Fibroblast of lung (primary cell): Measurements from ENCODE around the gene MFSD12. TPM values are rescaled to one million over a fixed set of nuclear protein-coding genes. Genes with fewer than 3 reads are reported as not detected.

Experiments
- DNase-seq, 2 donors: peaks; one replicate each; pipeline versions ENCODE4 v3.0.0 to v3.0.0-alpha.2; 2010; ENCODE audit warnings: low read depth in 2 of 2
- H2AFZ ChIP-seq: 2 replicates; pipeline ENCODE4 v1.5.1; 2012; ENCODE audit warnings: low read length, control low read depth, inconsistent platforms
- H3K27ac ChIP-seq: 2 replicates; pipeline ENCODE4 v1.5.1; 2011; ENCODE audit warnings: low read length, control low read depth; ENCODE audit not compliant: insufficient read depth
- H3K27me3 ChIP-seq: 2 replicates; pipeline ENCODE4 v1.5.1; 2011; ENCODE audit warnings: mild to moderate bottlenecking, low read length; ENCODE audit not compliant: control insufficient read depth, insufficient read depth
- H3K36me3 ChIP-seq: 2 replicates; pipeline ENCODE4 v1.5.1; 2011; ENCODE audit warnings: low read length; ENCODE audit not compliant: control insufficient read depth, insufficient read depth
- H3K4me1 ChIP-seq: 2 replicates; pipeline ENCODE4 v1.5.1; 2011; ENCODE audit warnings: low read length; ENCODE audit not compliant: control insufficient read depth, insufficient read depth; ENCODE audit errors: extremely low read depth
- H3K4me2 ChIP-seq: 2 replicates; pipeline ENCODE4 v1.5.1; 2011; ENCODE audit warnings: low read length, control low read depth; ENCODE audit not compliant: insufficient read depth; ENCODE audit errors: extremely low read depth
- H3K4me3 ChIP-seq, 4 experiments: fragments of 200-600 bp in 1 of 4; sonication (generic) in 1 of 4; replicated peaks in 1 of 4; 2 replicates each; pipeline ENCODE4 v1.5.1; 2011 to 2016; ENCODE audit warnings: low read length in 4 of 4, low read depth in 3 of 4, mild to moderate bottlenecking in 3 of 4, control low read depth in 2 of 4, inconsistent platforms in 1 of 4, mixed read lengths in 1 of 4; ENCODE audit not compliant: insufficient read depth in 1 of 4; ENCODE audit errors: control extremely low read depth in 1 of 4
- H3K79me2 ChIP-seq: 2 replicates; pipeline ENCODE4 v1.5.1; 2012; ENCODE audit warnings: mild to moderate bottlenecking, low read length, inconsistent platforms; ENCODE audit not compliant: control insufficient read depth, insufficient read depth
- H3K9ac ChIP-seq: 2 replicates; pipeline ENCODE4 v1.5.1; 2011; ENCODE audit warnings: mild to moderate bottlenecking, low read length, control low read depth; ENCODE audit not compliant: insufficient read depth
- H3K9me3 ChIP-seq: 2 replicates; pipeline ENCODE4 v1.5.1; 2012; ENCODE audit warnings: low read depth, low read length; ENCODE audit not compliant: control insufficient read depth, insufficient read depth
- H4K20me1 ChIP-seq: 2 replicates; pipeline ENCODE4 v1.5.1; 2011; ENCODE audit warnings: low read length; ENCODE audit not compliant: control insufficient read depth, insufficient read depth; ENCODE audit errors: extremely low read depth
- EZH2 ChIP-seq: IDR thresholded peaks from 2 replicates; pipeline ENCODE4 v1.5.1; 2012; ENCODE audit warnings: low read length, control low read depth, mild to moderate bottlenecking; ENCODE audit errors: missing control alignments
- polyA plus RNA-seq, 2 donors: library from polyadenylated mRNA; depleted of rRNA in 1 of 2; stranded (reverse) in 1 of 2; unstranded in 1 of 2; fragments of >200 nt; gene quantifications; 2 replicates each; pipeline ENCODE4 v1.2.1, GENCODE V29; 2011 to 2012; ENCODE audit warnings: missing spikeins in 1 of 2
- total RNA-seq: library from RNA; depleted of rRNA; stranded (reverse); fragments of >200 nt; gene quantifications from 2 replicates; pipeline ENCODE4 v1.2.1, GENCODE V29; 2014
- TF ChIP-seq, protein P1 (sequence below), 2 donors: IDR thresholded peaks in 1 of 2; conservative IDR thresholded peaks in 1 of 2; 1 replicate in 1 of 2; 2 replicates in 1 of 2; pipeline ENCODE4 v1.5.1; 2011 to 2012; ENCODE audit warnings: low read length in 2 of 2, control low read depth in 1 of 2, inconsistent platforms in 1 of 2, low read depth in 1 of 2, mild to moderate bottlenecking in 1 of 2

Gene MFSD12
- total and polyA plus RNA-seq, 2 donors (not counting 1 experiment from before 2014, with no cell fraction given), result 20.6 to 79.9 TPM

DNA sequence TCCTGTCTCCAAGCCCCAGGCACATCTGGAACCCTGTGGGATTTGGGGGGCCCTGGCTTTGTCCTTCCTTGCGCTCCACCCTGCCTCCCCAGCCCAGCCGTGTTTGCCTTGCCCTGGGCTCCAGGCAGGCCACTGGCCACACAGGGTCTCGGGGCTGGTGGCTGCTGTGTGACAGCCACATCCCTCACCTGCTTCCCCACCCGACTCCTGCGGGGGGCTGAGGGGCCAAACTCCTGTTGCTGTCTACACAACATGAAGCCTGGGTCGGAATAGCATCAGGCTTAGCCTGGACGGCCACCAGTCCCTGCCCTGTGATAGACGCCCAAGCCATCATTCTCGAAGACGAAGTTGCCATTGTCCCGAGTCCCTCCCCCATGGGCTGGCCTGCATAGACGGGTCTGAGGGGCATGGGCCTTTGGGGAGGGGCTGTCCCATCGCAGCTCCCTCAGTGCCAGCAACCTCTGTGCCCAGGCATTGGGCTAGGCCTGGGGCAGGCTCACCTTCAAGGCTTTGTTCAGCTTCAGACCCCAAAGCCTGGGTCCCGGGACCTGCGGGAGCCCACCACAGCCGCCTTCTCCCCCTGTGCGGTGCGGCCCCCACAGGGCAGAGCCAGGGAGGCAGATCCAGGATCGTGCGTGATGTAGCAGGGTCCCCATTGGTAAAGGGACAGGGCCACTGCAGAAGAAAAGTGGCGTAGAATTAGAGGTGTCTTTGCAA is 33.9 kb downstream of the MFSD12 start:
- no peak for DNase-seq
- Histone ChIP-seq H3K4me1 (no peaks in the 10 kb centered on the region), H3K9ac (no peak overlapping the region), H3K9me3 (no peaks in the 10 kb centered on the region), H4K20me1 (no peaks in the 10 kb centered on the region), H3K4me2 (no peak overlapping the region), H3K4me3 (no peak overlapping the region), H3K36me3 (peaks cover 37% of the 10 kb centered on the region), H3K79me2 (peaks cover 40% of the 10 kb centered on the region), H3K27me3 (no peaks in the 10 kb centered on the region), H2AFZ (no peak overlapping the region), H3K27ac (no peak overlapping the region)
- TF ChIP-seq, protein P1, sequence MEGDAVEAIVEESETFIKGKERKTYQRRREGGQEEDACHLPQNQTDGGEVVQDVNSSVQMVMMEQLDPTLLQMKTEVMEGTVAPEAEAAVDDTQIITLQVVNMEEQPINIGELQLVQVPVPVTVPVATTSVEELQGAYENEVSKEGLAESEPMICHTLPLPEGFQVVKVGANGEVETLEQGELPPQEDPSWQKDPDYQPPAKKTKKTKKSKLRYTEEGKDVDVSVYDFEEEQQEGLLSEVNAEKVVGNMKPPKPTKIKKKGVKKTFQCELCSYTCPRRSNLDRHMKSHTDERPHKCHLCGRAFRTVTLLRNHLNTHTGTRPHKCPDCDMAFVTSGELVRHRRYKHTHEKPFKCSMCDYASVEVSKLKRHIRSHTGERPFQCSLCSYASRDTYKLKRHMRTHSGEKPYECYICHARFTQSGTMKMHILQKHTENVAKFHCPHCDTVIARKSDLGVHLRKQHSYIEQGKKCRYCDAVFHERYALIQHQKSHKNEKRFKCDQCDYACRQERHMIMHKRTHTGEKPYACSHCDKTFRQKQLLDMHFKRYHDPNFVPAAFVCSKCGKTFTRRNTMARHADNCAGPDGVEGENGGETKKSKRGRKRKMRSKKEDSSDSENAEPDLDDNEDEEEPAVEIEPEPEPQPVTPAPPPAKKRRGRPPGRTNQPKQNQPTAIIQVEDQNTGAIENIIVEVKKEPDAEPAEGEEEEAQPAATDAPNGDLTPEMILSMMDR (conservative IDR thresholded peaks at IDR 0.05 in 1 of 2, IDR thresholded peaks at IDR 0.05 in 1 of 2; ENCODE audit: low read depth in 1 of 2, low read length in 2 of 2), result no peak
- no peak for TF ChIP-seq EZH2

DNA sequence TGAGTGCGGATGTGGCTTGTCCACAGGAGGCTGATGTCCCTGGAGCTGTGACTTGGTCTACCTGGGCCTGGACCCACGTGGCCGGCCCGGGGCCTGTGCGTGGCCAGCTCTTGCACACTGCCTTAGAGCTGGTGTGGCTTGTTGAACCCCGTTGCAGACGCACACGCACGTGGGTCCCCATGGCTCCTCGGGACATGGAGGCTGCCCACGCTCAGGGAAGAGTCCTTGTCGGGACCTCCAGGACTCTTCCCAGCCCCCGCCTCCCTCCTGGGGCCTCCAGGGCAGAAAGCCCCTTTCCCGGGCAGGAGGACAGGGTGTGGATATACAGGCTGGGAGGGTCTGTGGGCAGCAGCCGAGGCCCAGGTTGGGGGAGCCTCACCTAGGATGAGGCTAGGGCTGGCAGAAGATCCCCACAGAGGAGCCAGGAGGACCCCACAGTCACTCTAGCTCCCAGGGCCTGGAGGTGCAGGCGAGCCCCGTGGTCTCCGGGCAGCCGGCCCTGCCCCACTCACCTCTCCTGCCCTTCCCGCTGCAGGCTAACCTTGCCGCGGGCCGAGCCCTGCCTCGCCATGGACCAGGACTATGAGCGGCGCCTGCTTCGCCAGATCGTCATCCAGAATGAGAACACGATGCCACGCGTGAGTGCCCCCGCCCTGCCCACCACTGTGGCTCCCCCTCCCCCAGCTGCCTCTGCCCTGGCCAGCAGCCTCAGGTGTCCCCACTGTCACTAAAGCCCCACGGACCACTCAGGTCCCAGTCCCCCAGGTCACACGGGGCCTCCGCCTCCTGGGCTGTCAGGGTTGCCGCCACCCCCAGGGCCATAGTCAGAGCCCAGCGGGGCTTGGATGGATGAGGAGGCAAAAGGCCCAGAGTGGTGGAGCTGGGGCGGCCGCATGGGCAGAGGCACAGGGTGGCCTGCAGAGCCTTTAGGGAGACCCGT is 34.7 kb downstream of the MFSD12 start:
- Histone ChIP-seq H4K20me1 (no peaks in the 10 kb centered on the region), H3K27me3 (no peaks in the 10 kb centered on the region)

DNA sequence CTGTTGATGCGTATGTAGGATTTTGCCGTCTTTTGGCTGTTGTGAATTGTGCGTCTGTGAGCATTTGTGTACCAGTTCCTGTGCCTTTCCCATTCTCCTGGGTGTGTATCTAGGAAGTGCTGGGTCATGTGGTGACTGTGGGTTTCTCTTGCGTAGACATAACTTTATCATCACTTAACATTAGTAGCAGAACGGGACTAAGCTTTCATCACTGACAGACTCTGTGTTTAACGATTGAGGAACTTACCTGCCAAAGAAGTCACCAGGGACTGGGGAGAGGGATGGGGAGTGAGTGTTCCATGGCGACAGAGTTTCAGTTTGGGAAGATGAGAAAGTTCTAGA is 36.3 kb downstream of the MFSD12 start:
- H3K4me1 ChIP-seq, result peaks cover 6% of the 10 kb centered on the region
- no peak overlapping the region for H3K4me2 ChIP-seq
- TF ChIP-seq, protein P1 (conservative IDR thresholded peaks at IDR 0.05 in 1 of 2, IDR thresholded peaks at IDR 0.05 in 1 of 2; ENCODE audit: low read depth in 1 of 2, low read length in 2 of 2), result no peak
- TF ChIP-seq EZH2, result no peak
- H3K27ac ChIP-seq, result no peak overlapping the region
- no peaks in the 10 kb centered on the region for H3K27me3 ChIP-seq
- peaks cover 26% of the 10 kb centered on the region for H3K36me3 ChIP-seq
- no peak overlapping the region for H2AFZ ChIP-seq
- DNase-seq, result no peak
- H3K9ac ChIP-seq, result no peak overlapping the region
- no peaks in the 10 kb centered on the region for H4K20me1 ChIP-seq
- no peak overlapping the region for H3K4me3 ChIP-seq
- no peaks in the 10 kb centered on the region for H3K9me3 ChIP-seq
- peaks cover 56% of the 10 kb centered on the region for H3K79me2 ChIP-seq

More for the DNA sequence above, 34.7 kb downstream of the MFSD12 start:
- no peak for TF ChIP-seq EZH2
- TF ChIP-seq, protein P1 (conservative IDR thresholded peaks at IDR 0.05 in 1 of 2, IDR thresholded peaks at IDR 0.05 in 1 of 2; ENCODE audit: low read depth in 1 of 2, low read length in 2 of 2), result no peak
- no peak overlapping the region for H3K27ac ChIP-seq
- H2AFZ ChIP-seq, result no peak overlapping the region
- peaks cover 44% of the 10 kb centered on the region for H3K79me2 ChIP-seq
- peaks cover 33% of the 10 kb centered on the region for H3K36me3 ChIP-seq
- no peaks in the 10 kb centered on the region for H3K4me1 ChIP-seq
- no peak for DNase-seq
- H3K4me3 ChIP-seq, result no peak overlapping the region
- no peaks in the 10 kb centered on the region for H3K9me3 ChIP-seq
- no peak overlapping the region for H3K4me2 ChIP-seq
- no peak overlapping the region for H3K9ac ChIP-seq
